Tibial nerve (tissue), 4 donors: Measurements from ENCODE around the gene SSTR3. TPM values are rescaled to one million over a fixed set of nuclear protein-coding genes. Genes with fewer than 3 reads are reported as not detected.

Source experiments
- DNase-seq, 2 donors: peaks; one replicate each; pipeline ENCODE4 v3.0.0-alpha.2; 2019; ENCODE audit warnings: low spot score in 2 of 2
- H3K27ac ChIP-seq, 4 donors: fragments of 200-600 bp; sonication (generic) in 3 of 4; one replicate each; pipeline ENCODE4 v1.5.1; 2017 to 2019; ENCODE audit warnings: mild to moderate bottlenecking in 1 of 4
- H3K27me3 ChIP-seq, 2 donors: fragments of 200-600 bp; sonication (generic) in 1 of 2; one replicate each; pipeline versions ENCODE4 v1.5.1 to v1.6.0; 2017 to 2019
- H3K36me3 ChIP-seq, 3 donors: fragments of 200-600 bp; sonication (generic); one replicate each; pipeline ENCODE4 v1.5.1; 2018 to 2019
- H3K4me1 ChIP-seq, 4 donors: fragments of 200-600 bp; sonication (generic) in 3 of 4; one replicate each; pipeline ENCODE4 v1.5.1; 2017 to 2019
- H3K4me3 ChIP-seq, 4 donors: fragments of 200-600 bp; sonication (generic) in 3 of 4; one replicate each; pipeline ENCODE4 v1.5.1; 2017 to 2019; ENCODE audit warnings: mild to moderate bottlenecking in 1 of 4, moderate library complexity in 1 of 4
- H3K9me3 ChIP-seq, 4 donors: fragments of 200-600 bp; sonication (generic) in 3 of 4; one replicate each; pipeline ENCODE4 v1.5.1; 2017 to 2019
- CTCF ChIP-seq, 5 experiments: fragments of 200-600 bp in 3 of 5; fragments of 450-650 bp in 2 of 5; sonication (generic) in 3 of 5; IDR thresholded peaks; one replicate each; pipeline ENCODE4 v1.5.1; 2016 to 2019; ENCODE audit warnings: antibody characterized with exemption in 5 of 5, mild to moderate bottlenecking in 3 of 5, moderate library complexity in 2 of 5
- EP300 ChIP-seq, 2 donors: sonication (generic); formaldehyde crosslinking; IDR thresholded peaks; one replicate each; pipeline ENCODE4 v1.6.1; 2017; ENCODE audit warnings: antibody characterized with exemption in 2 of 2, mild to moderate bottlenecking in 1 of 2
- POLR2A ChIP-seq, 2 donors: fragments of 450-650 bp; IDR thresholded peaks; one replicate each; pipeline ENCODE4 v1.6.1; 2017; ENCODE audit warnings: antibody characterized with exemption in 2 of 2, mild to moderate bottlenecking in 2 of 2, moderate library complexity in 2 of 2
- WGBS, 2 donors: methylation state at CpG; one replicate each; pipeline ENCODE4 v1.1.5; 2018; 5-methylcytosine and 5-hydroxymethylcytosine counted together
- total RNA-seq, 4 donors: library from RNA; depleted of rRNA; stranded (reverse); fragments of >200 nt; gene quantifications; one replicate each; pipeline ENCODE4 v1.1.0, GENCODE V29; 2016

Gene SSTR3
- total RNA-seq, 4 donors from 2014 or later: not detected

- 69% methylated on average over 17 of the region's 17 CpGs for WGBS, 2 donors
- DNase-seq: no peak
Measured at GRCh38 chr22:37167176-37167980, 44.9 kb downstream of the SSTR3 start.

DNA sequence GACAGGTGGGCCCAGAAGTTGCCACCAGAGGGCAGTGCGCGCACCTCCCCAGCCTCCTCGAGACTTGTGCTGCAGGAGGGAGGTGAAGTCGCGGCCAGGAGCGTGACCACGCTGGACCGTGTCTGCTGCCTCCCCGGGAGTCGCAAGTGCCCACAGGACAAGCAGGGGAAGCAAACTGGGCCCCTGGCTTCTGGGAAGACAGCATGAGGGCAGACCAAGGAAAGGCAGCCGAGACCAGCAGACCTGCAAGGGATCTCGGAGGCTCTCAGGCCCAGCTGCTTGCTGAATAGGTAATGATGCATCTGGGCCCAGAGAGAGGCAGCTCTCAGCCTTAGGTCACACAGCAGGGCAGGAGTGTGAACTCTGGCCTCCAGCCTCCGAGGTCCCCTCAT lies 45.6 kb downstream of the SSTR3 start:
- TF ChIP-seq CTCF (IDR thresholded peaks at IDR 0.05) (peak; percentile 86 to 96 (median 90)), EP300 (IDR thresholded peaks at IDR 0.05) (peak in 1 of 2 donors; percentile 49), POLR2A (IDR thresholded peaks at IDR 0.05) (no peak)
- Histone ChIP-seq H3K4me1 (peaks cover 0 to 19% (median 4%) of the 10 kb centered on the region in 4 donors), H3K4me3 (no peak overlapping the region), H3K27me3 (no peaks in the 10 kb centered on the region), H3K36me3 (no peaks in the 10 kb centered on the region), H3K27ac (peak overlapping the region in 1 of 4 donors; percentile 16), H3K9me3 (no peaks in the 10 kb centered on the region)
- 8 to 16% methylated on average over 12 to 13 of the region's 13 CpGs for WGBS, 2 donors
- peak; percentile 68 to 82 for DNase-seq

More at GRCh38 chr22:37167176-37167980, 44.9 kb downstream of the SSTR3 start:
- peak overlapping the region in 1 of 4 donors; percentile 16 for H3K27ac ChIP-seq
- no peaks in the 10 kb centered on the region for H3K27me3 ChIP-seq
- no peak overlapping the region for H3K4me3 ChIP-seq
- TF ChIP-seq POLR2A (IDR thresholded peaks at IDR 0.05): no peak
- no peak for TF ChIP-seq EP300 (IDR thresholded peaks at IDR 0.05)
- TF ChIP-seq CTCF (IDR thresholded peaks at IDR 0.05): no peak
- no peaks in the 10 kb centered on the region for H3K36me3 ChIP-seq
- peaks cover 0 to 19% (median 4%) of the 10 kb centered on the region in 4 donors for H3K4me1 ChIP-seq
- H3K9me3 ChIP-seq: no peaks in the 10 kb centered on the region

GRCh38 chr22:37165940-37166674 lies 46.2 kb downstream of the SSTR3 start:
- Histone ChIP-seq H3K36me3 (no peaks in the 10 kb centered on the region), H3K27me3 (no peaks in the 10 kb centered on the region), H3K4me1 (peaks cover 0 to 17% (median 4%) of the 10 kb centered on the region in 4 donors), H3K4me3 (no peak overlapping the region), H3K9me3 (peaks cover 0 to 4% (median 0%) of the 10 kb centered on the region in 4 donors), H3K27ac (peak overlapping the region in 1 of 4 donors; percentile 7)
- 57 to 64% methylated on average over 23 to 25 of the region's 25 CpGs for WGBS, 2 donors
- TF ChIP-seq POLR2A (IDR thresholded peaks at IDR 0.05) (no peak), CTCF (IDR thresholded peaks at IDR 0.05) (no peak), EP300 (IDR thresholded peaks at IDR 0.05) (no peak)
- no peak for DNase-seq

GRCh38 chr22:37165066-37165465 lies 47.2 kb downstream of the SSTR3 start:
- no peaks in the 10 kb centered on the region for H3K36me3 ChIP-seq
- H3K27me3 ChIP-seq: no peaks in the 10 kb centered on the region
- H3K4me3 ChIP-seq: no peak overlapping the region
- no peak for TF ChIP-seq CTCF (IDR thresholded peaks at IDR 0.05)
- TF ChIP-seq POLR2A (IDR thresholded peaks at IDR 0.05): no peak
- TF ChIP-seq EP300 (IDR thresholded peaks at IDR 0.05): no peak
- peaks cover 0 to 8% (median 4%) of the 10 kb centered on the region in 4 donors for H3K4me1 ChIP-seq
- WGBS, 2 donors: 84 to 85% methylated on average over 9 of the region's 9 CpGs
- no peak for DNase-seq
- H3K27ac ChIP-seq: no peak overlapping the region
- peaks cover 0 to 4% (median 0%) of the 10 kb centered on the region in 4 donors for H3K9me3 ChIP-seq

GRCh38 chr22:37164505-37164887 lies 47.8 kb downstream of the SSTR3 start:
- Histone ChIP-seq H3K4me3 (no peak overlapping the region), H3K27me3 (no peaks in the 10 kb centered on the region), H3K27ac (no peak overlapping the region), H3K36me3 (no peaks in the 10 kb centered on the region), H3K9me3 (peaks cover 0 to 4% (median 0%) of the 10 kb centered on the region in 4 donors), H3K4me1 (peaks cover 0 to 8% (median 4%) of the 10 kb centered on the region in 4 donors)
- 73 to 80% methylated on average over 4 of the region's 5 CpGs for WGBS, 2 donors
- no peak for DNase-seq
- TF ChIP-seq POLR2A (IDR thresholded peaks at IDR 0.05): no peak
- no peak for TF ChIP-seq CTCF (IDR thresholded peaks at IDR 0.05)
- TF ChIP-seq EP300 (IDR thresholded peaks at IDR 0.05): no peak
